Stimulated activated CD4-positive, alpha-beta T cell treated with anti-CD3 and anti-CD28 coated beads, TNF-alpha, amount 100 ng/mL, for 48 hours (primary cell): Measurements from ENCODE around the gene VEZF1.

ENCODE experiments used
- DNase-seq, 3 donors: peaks; one replicate each; pipeline ENCODE4 v3.0.0-alpha.2; 2020; ENCODE audit warnings: low read depth in 3 of 3

The VEZF1 gene

DNA sequence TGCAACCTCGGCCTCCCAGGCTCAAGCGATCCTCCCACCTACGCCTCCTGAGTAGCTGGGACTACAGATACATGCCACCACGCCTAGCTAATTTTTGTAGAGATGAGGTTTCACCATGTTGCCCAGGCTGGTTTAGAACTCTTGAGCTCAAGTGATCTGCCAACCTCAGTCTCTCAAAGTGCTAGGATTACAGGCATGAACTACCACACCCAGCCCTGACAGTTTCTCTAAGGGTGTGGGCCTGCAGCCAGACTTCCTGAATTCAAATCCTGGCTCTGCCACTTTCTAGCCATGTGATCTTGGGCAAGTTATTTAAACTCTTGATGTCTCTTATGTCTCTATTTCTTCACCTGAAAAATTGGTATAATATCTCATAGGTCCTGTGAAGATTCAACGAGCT is 38.4 kb downstream of the VEZF1 start:
- DNase-seq = no peak

DNA sequence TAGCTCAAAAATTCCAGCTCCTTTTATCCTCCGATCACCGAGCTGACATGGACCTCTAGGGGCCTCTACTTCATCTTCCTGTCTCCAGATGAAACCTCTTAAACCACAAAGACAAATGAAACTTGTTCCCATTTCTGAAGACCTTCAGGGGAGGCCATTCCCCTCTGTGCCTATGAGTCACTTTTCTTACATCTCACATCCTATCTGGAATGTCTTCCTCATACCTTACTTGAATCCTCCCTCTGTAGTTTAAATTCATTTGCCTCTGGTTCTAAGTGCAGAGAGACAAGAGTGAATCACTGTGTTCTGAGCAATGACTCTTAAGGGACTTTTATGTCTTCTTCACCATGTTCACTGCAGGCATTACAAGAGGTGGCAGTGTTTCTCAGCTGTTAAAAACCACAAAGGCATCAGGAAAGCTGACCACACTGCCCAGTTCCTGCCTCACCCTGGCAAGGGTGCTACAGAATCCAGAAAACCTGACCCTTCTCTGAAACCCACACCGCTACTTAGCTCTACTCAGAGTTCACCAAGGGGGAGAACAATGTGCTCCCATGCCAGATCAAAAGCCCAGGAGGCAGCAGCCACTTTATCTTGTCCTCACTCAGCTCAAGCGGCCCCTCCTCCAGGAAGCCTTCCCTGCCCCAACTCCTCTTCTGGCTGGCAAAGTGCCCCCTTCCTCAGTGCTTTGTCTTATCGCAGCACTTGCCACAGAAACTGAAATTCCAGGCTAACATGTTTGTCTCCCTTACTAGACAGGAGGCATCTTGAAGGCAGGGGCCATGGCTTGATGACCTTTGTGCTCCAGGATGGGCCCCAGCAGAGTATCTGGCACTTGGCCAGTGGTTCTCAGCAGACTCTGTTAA is 39.3 kb downstream of the VEZF1 start:
- no peak for DNase-seq

DNA sequence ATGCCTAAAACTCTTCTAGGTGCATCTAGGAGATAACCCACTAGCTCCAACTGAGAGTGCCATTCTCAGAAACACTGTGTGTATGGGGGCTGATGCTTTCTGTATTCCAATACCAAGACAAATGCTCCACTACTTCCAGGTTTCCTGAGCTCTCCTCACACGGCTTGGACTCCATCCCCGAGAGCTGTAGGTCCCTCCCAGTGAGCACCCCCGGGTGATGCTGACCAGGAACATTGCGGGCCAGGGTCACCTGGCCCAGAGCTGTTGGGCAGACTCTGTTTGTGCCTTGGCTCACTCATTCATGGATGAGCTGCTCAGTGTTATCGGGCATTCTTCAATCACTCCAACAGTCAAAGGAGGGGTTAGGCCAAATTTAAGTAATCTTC is 39.9 kb downstream of the VEZF1 start:
- DNase-seq = no peak

- DNase-seq = no peak
These were observed 40.7 kb downstream of the VEZF1 start for GRCh38 chr17:57947369-57947768.

GRCh38 chr17:57946798-57947358 is 41.2 kb downstream of the VEZF1 start:
- no peak for DNase-seq

GRCh38 chr17:57945996-57946797 is 41.9 kb downstream of the VEZF1 start:
- no peak for DNase-seq

- no peak for DNase-seq
These were observed 43.1 kb downstream of the VEZF1 start for GRCh38 chr17:57944908-57945307.

DNA sequence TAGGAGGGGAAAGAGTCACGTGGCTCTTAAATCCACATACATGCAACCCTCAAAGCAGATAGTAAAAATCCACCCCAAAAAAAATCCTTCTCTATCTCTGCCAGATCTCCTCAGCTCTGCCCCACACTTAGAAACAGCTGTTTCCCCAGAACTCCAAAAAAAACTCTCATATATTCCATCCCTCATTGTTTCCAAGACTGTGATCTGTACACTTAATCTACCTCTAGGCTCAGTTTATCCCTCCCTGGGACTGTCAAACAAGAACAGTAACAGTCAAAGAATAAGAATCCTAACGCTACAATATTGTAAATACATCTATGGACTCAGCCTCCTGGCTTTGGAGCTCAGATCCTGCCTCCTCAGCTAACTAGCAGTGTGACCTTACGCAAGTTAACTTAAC is 44.4 kb downstream of the VEZF1 start:
- DNase-seq = no peak

DNA sequence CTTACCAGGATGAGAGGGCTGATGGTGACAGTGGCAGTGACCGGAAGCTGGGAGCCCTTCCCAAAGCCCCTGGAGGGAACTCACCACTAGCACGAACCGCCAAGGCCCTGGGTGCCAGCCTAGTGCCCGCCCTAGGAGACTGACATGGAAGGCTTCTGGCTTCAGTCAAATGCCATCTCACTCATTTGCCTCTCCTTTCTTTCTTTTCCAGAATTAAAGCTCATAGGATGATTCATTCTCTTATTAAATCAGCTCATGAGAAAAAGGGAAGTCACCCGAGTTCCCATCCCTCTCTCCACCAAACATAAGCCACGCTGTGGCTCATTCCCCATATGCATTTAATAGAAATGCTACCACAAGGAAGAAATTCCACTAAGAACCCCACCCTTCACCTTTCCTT is 44.9 kb downstream of the VEZF1 start:
- no peak for DNase-seq

DNA sequence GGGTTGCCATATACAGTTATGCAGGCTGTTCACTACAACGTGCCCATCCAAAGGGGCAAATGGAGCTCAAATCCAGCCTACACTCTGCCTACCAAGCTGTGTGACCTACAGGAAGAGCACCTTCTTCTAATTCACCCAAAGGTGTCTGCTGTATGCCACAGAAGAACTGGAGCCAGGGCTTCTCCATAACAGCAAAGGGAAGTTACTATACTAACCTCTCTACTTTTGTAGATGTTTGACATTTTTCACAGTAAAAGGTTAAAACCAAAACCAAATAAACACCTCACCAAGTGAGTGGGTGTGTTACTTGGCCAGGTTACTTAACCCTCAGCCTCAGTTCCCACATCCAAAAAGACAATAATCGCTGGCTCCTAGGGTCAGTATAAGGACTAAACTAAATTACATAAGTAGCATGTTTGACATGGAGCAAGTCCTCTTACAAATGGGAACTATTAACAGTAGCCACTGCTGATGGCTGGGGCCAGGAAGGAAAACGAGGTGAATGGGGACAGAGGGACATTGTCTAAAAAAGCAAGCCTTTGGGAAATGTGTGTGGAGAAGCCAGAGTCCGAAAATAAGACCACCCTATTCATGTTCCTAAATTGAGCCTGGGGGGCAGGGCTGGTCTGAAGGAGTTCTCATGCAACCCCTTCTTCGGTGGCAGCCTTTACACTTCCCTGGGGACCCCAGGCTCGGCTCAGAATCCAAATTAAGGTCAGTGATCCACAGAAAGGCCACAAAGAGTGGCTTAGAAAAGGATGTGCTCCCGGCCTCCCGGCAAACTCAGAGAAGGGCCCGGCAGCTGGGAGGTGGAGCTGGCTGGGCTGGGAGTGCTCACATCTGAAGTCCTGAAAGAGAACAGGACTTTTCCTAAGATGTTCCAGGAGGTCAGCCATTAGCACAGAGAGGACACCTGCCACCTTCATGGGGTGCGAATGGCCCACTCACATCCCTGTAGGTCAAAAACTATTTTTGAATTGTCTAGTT is 46.4 kb downstream of the VEZF1 start:
- DNase-seq = no peak

GRCh38 chr17:57940653-57941329 is 47.3 kb downstream of the VEZF1 start:
- DNase-seq = no peak

DNA sequence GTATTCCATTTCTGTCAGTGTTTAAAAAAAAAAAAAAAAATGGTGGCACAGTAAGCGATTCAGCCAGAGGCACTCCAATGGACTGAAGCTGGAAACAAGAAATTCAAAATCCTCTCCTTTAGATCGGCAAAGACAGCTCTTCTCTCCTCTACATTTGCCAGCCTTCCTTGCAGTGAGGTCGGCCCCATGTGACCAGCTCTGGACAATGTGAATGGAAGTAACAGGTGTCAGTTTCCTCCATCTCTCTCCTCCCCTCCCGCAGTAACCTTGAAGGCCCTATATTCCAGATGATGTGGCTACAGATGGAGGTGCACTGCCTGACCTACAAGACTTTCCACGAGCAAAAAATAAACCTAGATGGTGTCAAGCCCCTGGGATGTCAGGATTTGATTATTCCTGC is 47.8 kb downstream of the VEZF1 start:
- DNase-seq = no peak

DNA sequence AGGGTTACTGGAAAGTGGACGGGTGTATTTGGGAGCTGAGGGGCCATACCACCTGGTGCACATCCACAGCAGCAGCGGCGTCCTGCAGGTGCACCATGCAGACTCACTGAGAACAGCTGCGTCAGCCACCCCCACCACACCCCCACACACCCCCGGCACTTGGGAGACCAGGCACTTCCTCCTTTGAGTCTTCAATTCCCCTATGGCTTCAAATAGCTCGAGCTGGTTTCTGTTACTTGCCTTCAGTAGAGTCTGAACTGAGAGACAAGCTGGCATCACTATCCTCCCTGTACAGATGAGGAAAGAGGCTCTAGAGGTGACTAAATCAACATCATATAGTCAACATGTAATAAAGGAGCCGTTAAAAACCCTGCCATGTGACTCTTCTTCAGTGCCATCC is 48.3 kb downstream of the VEZF1 start:
- DNase-seq = no peak

DNA sequence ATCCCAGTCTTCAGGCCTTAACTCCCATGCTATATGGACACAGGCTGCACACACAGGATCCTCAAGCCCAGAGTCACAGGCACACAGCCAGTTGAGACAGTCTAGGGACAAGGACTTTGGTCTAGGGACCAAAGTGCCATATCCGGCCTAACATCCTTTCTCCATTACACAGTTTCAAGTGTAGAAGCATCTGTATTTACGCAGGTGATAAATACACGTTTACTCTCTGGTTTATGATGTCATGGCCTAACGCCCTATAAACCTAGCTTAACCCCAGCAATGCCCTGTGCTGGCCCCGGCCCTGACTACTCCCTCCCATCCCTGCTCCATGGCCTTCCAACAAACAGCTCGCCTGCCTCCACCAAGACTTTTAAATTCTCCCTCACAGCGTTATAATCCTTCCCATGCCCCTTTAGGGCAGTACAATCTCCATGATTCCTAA is 50.0 kb downstream of the VEZF1 start:
- DNase-seq = no peak

DNA sequence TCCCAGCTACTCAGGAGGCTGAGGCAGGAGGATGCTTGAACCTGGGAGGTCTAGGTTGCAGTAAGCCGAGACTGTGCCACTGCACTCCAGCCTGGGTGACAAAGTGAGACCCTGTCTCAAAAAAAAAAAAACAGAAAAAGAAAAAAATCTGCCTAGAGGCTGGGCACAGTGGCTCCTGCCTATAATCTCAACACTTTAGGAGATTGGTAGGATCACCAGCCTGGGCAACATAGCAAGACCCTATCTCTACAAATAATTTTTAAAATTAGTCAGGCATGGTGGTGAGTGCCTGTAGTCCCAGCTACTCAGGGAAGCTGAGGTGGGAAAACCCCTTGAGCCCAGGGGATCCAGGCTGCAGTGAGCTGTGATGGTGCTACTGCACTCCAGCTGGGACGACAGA is 50.6 kb downstream of the VEZF1 start:
- DNase-seq = no peak

DNA sequence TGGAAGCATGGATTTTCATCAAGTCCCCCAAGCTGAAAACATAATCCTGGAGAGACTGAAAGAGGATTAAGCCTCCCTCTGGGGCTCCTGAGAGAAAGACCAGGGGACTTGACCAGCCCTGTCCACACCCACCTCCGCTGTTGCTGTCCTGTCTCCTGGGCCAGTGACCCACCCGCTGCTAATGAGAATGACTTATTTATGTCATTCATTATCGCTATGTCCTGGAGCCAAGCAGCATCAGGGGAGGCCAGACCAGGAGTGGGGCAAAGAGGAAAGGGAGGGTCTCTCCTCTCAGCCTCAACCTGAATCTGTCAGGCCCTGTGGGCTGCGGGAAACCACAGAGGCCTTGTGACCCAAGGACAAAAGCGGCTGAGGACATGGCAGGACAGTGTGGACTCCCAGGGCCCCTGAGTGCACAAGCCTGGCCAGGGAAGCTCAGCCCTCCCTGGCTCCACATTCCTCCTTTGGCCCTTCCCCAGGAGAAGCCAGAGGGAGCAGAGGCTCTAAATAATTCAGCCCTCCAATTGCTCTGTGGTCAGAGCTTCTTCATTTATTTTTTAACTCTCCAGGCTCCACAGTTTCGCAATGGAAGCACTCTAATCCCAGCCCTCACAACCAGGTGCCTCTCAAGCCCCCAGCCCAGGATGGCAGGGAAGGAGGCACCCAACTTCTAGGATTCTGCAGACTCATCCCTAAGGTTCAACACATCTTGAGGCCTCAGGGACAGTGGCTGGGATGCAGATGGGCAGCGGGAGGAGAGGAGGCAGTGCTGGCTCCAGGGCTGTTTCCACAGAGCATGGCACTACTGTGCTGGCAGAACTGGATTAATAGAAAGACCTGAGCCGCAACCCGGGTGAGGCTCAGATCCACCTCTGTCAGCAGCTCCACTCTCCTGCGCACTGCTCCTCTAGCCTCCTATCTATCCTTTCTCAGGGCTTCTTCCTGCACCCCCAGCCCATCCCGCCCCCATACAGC is 51.9 kb downstream of the VEZF1 start:
- no peak for DNase-seq

DNA sequence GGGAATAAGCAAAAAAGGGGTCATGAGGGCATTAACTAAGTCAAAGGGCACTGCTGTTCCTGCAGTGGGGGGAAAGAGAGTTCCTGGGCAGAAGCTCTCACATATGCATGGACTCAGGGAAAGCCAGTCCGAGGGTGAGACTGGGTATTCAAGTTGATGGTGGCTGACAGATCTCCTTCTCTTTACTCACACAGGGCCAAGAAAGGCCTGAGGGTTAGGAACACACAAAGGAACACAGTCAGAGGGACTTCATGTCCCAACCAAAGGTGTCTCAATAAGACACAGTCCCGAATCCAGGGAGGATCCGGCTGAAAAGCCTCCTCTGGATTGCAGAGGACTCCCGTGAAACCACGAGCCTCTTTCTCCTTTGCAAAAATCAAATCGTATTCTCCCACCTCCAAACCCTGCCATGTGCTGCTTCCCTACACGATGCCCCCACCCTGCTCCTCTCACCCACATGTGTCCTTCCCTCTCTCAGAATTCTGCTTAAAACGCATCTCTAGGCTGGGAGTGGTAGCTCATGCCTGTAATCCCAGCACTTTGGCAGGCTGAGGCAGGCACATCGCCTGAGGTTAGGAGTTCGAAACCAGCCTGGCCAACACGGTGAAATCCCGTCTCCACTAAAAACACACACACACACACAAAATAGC is 56.4 kb downstream of the VEZF1 start:
- no peak for DNase-seq

DNA sequence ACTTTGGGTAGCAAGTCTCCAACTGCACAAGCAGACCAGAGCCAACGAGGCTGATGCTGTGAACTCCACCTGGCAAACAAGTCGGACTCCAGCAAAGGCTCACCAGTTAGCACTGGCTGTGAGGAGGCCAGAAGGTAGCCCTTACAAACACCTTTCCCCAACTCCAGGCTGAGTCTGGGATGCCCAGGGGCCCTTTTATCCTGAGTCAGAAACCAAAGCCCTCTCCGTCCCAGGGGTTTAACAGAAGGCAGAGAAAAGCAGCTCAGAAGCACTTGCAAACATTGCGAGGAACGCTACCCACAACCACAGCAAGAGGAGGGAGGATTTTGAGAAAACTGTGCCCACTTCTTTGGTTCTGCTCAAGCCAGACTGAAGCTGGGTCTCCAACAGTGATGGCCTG is 57.8 kb downstream of the VEZF1 start:
- DNase-seq = no peak

DNA sequence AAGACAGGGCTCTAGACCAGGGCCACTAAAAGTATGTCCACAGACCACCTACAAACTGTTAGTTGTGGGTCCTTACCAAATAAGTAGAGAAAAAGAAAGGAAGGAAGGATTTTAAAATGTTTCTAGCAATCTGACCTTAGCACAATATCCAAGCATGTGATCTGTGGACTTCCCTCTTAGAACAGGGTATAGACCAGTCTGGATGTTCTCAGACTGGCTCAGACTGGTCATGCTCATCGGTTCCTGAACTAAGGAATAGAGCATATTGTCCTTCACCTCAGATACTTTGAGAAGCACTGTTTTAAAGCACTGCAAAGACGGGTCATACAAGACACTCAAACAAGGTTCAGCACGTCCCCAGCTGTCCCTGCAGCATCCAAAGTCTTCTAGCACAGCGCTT is 58.7 kb downstream of the VEZF1 start:
- DNase-seq = no peak
